Raji (cell line): ENCODE data around the gene PEAR1.

ENCODE experiments used
- POLR2A ChIP-seq: IDR thresholded peaks from 2 replicates; pipeline ENCODE4 v1.6.1; 2011; ENCODE audit warnings: low read depth, low read length, control low read depth; ENCODE audit not compliant: insufficient read depth

PEAR1 gene

DNA sequence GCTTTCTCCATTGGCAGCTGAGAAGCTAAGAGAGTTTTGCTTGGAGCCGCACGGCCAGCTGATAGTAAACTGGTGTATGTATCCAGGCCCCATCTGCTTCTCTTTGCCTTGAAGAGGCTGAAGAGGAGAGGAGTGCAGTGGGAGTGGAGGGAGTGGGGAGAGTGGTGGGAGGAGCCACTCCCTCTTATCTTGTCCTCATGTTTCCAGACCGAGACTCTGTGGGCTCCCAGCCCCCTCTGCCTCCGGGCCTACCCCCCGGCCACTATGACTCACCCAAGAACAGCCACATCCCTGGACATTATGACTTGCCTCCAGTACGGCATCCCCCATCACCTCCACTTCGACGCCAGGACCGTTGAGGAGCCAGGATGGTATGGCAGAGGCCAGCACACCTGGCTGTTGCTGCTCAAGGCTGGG, 20.9 kb downstream of the PEAR1 start:
- no peak for TF ChIP-seq POLR2A

DNA sequence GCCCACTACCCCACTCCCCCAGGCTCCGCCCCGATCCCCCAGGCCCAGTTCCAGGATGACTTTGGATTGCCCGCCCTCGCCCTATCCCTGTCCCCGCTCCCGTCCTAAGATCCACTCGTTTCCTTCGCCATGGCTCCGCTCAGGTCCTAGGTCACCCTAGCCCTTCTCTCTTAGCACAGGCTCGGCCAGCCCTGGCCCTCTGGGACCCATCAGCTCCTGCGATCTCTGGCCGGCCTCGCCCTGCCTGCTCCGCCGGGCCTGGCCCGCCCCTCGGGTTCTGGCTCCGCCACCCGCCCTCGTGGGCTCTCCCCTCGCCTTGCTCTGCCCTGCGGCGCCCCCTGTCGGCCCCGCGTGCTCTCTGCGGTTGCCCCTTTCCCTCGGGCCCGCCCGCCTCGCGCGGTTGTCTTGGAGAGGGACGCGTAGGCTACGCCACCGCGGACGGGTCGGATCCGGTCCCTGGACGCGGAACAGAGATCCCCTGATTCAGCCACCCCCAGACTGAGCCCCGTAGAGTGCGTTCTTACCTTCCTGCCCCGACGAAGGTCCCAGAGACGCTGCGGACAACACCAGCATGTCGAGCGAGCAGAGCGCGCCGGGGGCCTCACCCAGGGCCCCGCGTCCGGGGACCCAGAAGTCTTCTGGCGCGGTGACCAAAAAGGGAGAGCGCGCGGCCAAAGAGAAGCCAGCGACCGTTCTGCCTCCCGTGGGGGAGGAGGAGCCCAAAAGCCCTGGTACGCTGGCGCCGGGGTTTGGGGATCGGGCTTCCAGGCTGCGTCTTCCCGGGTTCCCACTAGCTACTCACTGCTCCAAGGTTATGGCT, 26.9 kb downstream of the PEAR1 start, which contains the start of gene LRRC71:
LRRC71 (plus strand) TSS at position 400 of the 820 bp plus-strand sequence; CDS start at position 572, 172 bp downstream.
- TF ChIP-seq POLR2A = no peak

DNA sequence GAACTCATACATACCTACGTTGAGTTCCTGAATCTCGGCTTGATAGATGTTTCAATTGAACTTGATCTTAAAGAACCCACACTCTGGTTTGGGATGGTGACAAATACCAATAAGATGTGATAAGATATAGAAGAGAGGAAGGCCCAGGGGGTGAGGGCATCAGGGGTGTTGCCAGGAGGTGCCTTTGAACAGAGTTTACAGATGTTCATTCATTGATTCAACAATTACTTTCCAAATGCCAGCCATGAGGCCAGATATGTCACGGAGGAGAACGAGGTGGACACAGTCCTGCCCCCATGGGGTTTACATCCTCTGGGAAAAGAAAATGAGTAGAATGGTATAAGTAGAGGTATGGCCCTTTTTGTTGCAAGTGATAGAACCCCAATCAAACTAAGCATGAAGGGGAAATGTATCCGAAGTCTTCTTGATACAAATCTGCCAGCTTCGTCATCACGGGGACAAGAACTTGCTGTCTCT, 27.6 kb downstream of the PEAR1 start:
- TF ChIP-seq POLR2A = no peak

DNA sequence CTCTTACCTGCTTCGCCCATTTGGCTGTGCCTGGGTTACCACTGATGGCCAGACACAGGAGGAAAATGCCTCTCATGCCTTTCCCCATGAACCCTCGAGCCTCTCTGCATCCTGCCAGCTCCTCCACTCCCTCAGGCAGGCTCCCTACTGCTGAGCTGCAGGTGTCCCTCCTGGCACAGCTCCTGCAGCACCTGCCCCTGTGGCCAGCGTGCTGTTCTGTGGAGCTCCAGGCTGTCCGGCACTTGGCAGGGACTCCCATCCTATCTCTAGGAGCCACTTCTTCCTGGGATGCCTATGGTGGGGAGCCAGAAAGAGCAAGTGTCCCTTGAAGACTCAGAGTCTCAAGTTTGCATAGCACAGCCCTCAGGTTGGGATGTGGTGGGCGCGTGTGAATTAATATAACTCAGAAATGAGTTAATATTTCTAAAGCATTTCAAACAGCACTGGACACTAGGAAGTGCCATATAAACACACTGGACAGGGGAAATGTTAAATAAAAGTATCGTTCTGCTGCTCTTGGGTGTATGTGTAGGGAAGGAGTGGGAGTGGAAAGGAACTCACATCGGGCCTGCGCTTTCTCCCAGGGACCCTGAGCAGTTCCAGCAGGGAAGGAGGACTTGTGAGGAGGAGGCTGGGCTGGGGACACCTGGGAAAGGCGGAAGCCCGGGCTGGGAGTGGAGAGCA, 29.6 kb downstream of the PEAR1 start:
- TF ChIP-seq POLR2A = no peak

DNA sequence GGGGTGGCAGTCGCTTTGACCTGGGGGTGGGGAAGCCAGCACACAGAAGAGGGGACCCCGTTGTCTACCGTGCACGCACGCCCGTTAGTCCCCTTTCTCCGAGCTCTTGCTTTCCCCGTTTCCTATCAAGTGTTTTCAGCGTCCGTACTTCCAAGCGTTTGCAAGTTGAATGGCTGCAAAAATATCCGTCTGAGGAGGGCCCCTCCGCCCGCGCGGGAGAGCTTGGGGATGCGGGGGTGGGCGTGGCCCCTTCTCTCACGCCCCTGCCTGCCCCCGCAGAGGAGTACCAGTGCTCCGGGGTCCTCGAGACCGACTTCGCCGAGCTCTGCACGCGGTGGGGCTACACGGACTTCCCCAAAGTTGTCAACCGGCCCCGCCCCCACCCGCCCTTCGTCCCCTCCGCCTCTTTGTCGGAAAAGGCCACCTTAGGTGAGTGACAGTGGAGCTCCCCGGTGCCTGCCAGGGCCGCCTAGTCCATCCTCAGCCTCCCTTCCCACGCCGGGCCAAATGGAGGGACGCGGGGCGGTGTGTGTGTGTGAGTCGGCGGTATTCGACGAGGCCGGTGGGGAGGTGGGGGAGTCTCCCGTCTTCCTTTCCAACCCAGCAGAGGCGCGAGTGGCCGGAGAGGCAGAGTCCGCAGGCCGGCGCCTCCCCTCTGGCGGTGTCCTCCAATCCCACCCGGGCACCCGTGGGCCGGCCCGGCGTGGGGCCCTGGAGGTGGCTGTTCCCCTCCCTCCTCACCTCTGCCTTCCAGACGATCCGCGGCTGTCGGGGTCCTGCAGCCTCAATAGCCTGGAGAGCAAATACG, 30.4 kb downstream of the PEAR1 start:
- TF ChIP-seq POLR2A = no peak

DNA sequence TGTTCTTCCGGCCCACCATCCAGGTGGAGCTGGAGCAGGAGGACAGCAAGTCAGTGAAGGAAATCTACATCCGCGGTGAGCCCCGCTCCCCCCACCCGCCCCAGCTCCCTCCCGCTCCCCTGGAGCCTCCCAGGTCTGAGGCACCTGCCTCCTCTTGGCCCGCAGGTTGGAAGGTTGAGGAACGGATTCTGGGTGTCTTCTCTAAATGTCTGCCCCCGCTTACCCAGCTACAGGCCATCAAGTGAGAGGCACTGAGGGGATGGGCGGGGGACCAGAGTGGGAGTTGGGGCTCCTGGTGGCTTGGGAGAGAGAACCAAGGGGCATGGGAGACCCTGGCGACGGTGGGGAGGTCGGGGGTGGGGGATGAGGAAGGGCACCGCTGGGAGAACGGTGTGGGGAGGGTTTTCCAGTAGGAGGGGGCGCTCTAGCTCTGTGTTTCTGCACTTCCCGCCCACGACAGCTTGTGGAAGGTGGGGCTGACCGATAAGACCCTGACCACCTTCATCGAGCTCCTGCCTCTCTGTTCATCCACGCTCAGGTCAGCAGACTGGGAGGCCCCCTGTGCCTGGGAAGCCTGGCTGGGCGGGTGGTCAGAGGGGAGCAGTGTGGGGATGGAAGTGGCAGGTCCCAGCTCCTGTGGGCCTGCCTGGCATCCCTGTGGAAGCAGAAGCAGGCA, 31.1 kb downstream of the PEAR1 start:
- no peak for TF ChIP-seq POLR2A

DNA sequence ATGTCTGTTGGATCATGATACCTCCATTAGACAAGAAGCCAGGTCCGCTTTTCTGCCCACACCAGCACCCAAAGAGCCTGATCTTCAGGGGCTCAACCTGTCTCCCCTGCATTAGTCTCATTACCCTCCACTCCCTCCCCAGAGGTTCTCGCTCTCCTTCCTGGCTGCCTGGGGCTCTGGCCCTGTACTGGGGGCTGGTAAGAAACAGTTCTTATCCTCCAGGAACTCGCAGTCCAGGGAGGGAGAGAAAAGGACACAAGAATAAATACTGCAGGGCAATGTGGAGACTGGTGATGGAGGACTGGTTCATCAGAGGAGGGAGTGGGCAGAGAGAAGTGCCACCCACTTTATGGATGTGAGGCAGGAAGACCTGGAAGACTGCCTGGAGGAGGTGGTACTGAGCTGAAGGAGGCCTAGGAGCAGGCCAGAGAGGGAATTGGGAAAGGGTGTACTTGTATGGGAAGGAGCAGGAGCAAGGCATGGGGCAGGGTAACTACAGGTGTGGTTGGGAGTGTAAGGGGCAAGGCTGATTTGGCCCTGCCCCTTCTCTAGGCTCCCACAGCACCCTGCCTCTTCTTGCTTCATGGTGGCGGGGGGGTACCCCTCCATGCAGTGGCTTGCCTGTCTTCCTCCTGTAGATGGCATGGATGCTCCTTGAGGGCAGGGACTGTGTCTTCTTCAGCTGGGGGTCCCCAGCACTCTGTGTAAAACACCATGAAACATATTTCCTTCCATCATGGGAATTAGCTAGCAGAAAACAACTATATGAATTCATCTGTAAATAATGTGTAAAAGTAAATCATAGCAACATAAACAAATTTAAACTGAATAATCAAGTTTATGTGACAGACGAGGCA, 31.9 kb downstream of the PEAR1 start:
- TF ChIP-seq POLR2A = no peak

DNA sequence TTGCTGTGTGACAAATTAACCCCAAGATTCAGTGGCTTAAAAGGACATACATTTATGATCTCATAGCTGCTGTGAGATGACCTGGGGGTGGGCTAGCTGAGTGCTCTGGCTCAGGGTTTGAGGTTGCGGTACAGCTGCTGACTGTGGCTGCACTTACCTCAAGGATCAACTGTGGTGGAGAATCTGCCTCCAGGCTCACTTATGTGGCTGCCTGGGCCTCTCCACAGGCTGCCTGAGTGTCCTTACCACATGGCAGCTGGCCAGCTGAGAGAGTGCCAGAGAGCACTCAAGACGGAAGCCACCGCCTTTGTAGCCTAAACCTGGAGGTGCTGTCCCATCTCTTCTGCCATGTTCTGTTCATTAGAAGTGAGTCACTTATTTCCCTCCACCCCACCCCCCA, 32.7 kb downstream of the PEAR1 start:
- no peak for TF ChIP-seq POLR2A

DNA sequence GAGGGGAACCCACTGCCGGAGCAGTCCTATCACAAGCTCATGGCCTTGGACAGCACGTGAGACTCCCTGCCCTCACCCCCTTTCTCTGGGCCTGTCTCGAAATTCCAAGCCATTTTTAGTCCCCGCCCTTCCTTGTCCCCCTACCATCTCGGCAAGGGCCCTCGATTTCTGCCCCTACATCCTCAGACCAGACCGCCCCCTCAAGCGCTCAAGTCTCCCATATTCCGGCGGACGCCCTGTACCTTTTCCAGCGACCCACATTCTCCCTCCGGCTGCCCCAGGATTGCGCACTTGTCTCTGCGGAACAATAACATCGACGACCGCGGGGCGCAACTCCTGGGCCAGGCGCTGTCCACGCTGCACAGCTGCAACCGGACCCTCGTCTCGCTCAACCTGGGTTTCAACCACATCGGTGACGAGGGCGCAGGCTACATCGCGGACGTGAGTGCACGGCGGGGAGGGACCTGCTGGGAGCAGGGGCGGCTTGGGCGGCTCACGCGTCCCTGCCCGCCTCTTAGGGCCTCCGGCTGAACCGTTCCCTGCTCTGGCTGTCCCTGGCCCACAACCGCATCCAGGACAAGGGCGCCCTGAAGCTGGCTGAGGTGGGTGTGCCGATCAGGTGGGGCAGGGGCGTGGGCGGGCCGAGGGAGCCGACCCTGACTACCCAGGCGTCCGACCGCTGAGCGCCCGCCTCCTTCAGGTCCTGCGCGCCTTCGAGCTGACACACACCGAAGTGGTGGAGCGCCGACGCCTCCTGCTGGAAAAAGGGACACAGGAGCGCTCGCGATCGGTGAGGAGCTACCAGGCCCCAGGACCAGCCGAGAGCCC, 33.9 kb downstream of the PEAR1 start:
- no peak for TF ChIP-seq POLR2A

DNA sequence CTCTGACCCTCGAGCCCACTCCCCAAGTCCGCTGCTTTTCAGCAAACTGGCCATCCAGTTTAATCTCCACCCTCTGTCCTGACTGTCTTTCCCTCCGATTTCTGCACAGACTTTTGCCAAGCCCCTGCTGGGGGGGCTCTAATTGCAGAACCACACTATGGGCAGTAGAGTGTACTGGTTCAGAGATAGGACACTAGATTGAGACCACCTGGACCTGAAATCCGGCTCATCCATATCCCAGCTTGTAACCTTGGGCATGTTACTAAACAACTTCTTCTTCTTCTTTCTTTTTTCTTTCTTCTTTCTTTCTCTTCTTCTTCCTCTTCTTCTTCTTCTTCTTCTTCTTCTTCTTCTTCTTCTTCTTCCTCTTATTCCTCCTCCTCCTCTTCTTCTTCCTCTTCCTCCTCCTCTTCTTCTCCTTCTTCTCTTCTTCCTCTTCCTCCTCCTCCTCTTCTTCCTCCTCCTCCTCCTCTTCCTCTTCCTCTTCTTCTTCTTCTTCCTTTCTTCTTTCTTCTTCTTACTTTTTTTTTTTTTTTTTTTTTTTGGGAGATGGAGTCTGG, 34.6 kb downstream of the PEAR1 start:
- TF ChIP-seq POLR2A = no peak

DNA sequence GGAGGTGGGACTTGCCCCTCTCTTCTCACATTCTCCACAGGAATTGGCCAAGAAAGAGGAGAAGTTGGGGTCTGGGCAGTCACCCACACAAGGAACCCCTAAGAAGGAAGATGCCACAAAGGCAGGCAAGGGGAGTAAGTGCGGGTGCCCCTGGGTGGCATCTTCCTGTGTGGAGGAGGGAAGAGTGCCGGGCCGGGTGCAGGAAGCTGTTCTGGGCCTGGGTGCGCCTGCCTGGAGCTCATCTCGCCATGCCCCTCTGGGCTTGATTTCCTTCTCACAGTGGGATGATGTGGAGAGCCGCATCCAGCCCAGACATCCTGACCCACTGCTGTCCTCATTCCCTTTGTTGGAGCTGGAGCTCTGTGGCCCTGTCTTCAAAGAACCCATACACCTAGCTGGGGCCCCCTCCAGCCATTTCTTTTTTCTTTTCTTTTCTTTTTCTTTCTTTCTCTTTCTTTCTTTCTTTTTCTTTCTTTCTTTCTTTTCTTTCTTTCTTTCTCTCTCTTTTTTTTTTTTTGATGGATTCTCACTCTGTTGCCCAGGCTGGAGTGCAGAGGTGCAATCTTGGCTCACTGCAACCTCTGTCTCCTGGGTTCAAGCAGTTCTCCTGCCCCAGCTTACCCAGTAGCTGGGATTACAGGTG, 36.2 kb downstream of the PEAR1 start:
- no peak for TF ChIP-seq POLR2A

DNA sequence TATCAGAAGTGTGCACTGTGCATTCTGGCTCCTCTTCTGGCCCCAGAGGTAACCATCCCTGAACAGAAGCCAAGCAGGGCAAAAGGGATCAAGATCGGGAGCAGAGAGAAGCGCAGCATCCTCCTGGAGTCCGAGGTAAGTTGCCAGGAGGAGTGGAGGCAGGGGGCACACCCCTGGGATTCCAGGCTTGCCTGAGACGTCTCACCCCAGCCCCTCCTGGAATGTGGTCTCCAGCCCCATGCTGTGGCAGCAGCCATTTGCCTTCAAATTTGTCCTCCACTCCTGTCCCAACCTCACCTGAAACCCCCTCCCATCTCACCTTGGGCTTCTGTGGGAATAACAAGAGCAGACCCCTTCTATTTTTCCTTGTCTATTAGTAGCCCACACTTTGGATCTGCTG, 37.0 kb downstream of the PEAR1 start:
- no peak for TF ChIP-seq POLR2A
